SIG-M5 treated with dmso at 0.1 percent for 504 hours (cell line): ENCODE measurements around the gene SCARB2.

Experiments used
- DNase-seq: peaks from one replicate; lab custom pipeline; 2025; ENCODE audit not compliant: unreplicated experiment; lab: John Stamatoyannopoulos, UW

SCARB2 gene

DNA sequence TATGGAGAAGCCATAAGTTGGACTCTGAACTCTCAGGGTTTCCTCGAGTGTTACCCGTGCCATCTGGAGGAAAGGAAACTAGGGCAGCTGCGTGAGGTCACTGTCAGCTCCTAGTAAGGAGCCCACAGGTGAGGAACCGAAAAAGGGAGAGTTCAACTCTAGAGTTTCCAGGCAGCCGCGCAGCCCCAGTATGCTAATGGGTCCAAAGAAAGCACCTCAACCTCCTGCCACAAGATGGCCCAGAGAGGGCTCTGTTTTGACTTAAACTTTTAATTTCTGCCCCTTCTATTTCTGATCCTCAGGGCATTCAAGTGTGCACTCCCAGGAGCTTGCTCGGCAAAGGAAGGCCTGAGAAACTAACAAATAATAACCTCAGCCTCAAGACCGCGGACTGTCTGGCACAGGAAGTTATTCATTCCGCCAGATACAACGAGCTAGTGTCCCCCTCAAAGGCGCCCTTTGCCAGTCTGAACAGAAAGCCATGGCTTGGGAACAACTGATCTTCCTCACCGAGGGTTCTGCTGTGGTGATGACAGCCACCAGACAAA is 13.9 kb downstream of the SCARB2 start:
- no peak for DNase-seq

DNA sequence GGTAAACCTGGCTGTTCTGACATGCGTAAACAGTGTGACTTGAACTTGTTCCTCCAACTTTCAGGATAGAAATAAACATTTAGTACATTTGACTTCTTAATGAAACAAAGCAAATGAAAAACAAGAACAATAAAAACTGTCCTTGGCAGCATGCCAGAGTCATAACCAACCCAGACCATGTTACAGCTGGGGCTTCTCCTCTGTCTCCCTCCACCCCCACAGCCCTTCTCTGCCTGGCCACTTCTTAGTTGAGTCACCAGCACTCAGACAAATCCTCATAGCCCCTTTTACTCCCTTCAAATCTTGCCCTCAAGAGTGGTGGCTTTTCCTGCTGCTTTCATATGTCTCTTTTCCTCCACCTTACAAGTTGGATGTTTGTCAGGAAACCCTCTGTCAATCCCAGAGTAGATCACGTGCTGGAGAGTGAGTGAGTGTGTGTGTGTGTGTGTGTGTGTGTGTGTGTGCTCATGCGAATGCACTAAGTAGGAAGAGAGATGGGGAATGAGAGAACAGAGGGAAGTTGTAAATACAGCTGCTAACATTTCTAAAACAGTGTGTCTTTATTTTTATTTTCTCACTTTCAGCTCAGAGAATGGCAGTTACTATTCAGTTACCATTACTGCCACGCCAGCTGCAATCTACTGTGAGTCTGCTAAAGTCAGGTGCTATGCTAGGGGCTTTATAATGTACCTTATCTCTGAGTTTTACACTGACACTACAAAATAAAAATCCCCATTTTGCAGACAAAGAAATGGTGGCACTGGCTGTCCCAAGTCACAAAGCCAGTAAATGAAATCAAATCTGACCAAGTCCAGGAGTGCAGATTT is 15.0 kb downstream of the SCARB2 start:
- DNase-seq = no peak

- no peak for DNase-seq
Observed at GRCh38 chr4:76197971-76198410, 15.6 kb downstream of the SCARB2 start.

DNA sequence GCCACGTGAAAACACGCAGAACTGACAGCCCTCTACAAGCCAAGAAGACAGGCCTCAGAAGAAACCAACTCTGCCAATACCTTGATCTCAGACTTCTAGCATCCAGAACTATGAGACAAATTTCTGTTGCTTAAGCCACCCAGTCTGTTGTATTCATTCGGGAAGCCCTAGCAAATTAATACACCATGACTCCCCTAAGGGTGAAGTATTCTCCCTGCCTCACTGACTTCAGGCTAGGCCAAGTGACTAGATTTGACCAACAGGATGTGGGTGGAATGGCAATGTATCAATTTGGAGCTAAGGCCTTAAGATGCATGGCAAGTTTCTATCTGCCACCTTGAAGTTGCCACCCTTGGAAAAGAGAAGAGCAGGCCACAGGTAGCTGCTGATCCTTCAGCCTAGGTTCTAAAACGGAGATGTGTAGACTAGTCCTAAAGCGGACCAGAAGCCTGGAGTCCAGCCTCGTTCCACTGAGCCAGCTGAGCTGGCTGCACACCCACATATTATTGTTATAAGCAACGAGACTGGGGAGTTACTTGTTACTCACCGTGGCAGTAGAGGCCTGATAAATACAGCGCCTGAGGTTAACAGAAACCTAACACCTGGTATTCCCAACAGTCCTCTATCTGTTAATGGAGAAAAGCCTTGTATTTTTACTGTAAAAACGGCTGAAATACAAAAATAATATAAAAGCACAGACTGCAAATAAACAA is 16.4 kb downstream of the SCARB2 start:
- no peak for DNase-seq

DNA sequence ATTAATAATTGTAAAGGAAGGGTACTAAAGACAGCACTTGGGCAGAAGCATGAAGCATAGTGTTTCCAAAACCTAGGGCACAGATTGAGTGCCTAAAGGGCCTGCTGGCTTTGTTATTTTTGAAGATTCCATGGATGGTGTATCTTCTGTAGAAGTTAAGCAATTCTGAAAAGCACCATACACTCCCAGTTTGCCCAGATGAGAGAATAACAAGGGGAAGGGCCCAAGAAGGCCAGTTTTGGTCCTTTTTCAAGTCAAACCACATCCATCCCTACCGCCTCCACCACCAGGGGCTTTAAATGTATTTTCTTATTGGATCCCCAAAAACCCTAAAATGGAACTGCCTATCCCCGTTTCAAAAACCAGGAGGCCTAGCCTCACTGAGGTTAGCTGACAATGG is 17.2 kb downstream of the SCARB2 start:
- no peak for DNase-seq

DNA sequence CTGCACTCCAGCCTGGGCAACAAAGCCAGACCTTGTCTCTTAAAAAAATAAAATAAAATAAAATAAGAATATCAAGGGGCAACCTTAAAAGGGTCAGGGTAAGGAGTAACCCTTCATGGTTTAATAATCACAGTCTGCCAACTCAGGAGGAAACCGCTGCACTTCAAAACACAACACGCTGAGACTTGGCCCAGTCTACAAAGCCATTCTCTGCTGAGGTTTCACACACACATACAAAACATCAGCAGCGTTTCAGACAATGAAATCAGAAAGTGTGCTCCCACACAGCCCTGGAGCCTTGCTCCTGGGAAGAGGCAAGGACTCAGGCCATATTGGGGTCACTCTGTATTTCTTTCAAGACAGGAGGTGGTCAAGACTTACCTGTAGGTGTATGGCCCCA is 18.3 kb downstream of the SCARB2 start:
- no peak for DNase-seq

- DNase-seq = peak; percentile 62
Observed at GRCh38 chr4:76194325-76194724, 19.3 kb downstream of the SCARB2 start.

- no peak for DNase-seq
Observed at GRCh38 chr4:76192236-76192635, 21.4 kb downstream of the SCARB2 start.

- DNase-seq = no peak
Observed at GRCh38 chr4:76188557-76188956, 25.1 kb downstream of the SCARB2 start.

GRCh38 chr4:76188149-76188548 is 25.5 kb downstream of the SCARB2 start:
- DNase-seq = no peak

GRCh38 chr4:76187152-76187551 is 26.5 kb downstream of the SCARB2 start:
- DNase-seq = no peak

DNA sequence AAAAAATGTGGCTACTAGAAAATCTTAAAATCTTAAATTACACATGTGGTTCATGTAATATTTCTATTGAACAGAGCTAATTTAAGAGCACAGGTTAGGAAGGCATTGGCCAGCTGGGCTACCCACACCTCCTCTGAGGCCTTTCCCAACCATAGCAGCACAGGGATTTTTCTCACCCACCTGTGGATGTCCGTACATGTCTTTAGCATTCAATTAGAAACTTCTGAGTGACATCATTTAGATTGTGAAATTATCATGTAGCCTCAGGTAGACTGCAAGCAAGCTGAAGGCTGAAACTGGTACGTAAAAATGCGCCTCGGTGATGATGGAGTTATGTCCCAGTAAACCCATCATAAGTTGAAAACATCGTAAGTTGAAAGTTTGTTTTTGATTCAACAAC is 31.2 kb downstream of the SCARB2 start:
- no peak for DNase-seq

DNA sequence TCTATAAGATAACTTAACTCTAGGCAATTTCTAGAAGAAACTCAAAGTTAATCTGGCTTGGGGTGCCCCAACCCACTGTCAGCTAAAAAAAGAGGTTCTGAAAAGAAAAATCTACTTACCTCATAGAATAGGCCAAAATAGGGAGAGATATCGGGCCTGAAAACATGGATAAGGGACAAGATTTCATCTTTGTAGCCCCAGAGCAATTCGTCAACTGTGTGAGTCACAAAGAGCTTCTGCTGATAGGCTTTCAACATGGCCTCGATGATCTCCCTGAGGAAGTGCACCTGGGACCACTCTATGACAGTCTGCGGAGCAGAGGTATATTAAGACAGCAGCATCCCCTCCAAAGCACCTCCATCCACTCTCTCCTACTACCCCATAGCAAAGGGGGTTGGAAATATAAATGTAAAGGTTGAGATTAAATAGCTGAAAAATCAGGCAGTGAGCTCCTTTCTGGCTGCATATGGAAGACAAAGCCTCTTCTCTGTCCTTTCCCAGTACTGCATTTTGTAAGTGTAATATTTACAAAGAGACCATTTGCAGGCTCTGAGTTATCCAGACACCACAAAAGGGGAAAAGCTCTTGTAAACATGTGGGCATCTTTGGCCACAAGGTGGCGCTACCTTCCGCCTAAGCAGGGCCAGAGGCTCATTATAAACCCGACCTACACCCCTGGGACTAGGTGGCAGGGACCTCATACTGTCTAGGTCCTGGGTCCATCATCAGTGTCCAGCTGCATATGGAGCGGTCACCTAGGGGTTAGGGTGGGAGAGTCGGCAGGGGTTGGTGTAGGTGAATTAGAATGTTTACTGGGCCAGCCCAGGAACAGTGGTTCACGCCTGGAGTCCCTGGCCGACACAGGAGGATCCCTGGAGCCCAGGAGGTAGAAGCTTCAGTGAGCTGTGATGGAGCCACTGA is 34.0 kb downstream of the SCARB2 start:
- DNase-seq = peak; percentile 77

- no peak for DNase-seq
Observed at GRCh38 chr4:76178296-76178695, 35.3 kb downstream of the SCARB2 start.

- DNase-seq = no peak
Observed at GRCh38 chr4:76177709-76178108, 35.9 kb downstream of the SCARB2 start.

GRCh38 chr4:76175336-76175735 is 38.3 kb downstream of the SCARB2 start:
- DNase-seq = no peak

GRCh38 chr4:76174216-76174615 is 39.4 kb downstream of the SCARB2 start:
- no peak for DNase-seq

DNA sequence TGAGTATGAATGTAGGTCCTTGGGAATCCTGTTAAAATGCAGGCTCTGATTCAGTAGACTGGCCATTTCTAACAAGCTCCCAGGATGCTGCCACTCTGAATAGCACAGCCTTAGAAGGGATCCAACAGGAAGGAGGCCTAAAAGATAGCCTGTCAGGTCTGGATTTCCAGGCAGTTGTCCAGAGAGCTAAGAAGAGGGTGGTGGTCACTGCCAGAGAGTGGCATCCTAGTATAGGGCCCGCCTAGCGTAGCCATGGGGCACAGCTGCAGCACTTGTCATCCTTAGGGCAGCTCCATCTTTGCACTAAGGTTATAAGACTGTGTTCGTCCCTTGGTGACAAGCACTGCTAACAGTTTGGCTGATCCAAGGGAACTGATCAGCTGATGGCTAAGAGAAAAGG is 44.9 kb downstream of the SCARB2 start:
- no peak for DNase-seq

DNA sequence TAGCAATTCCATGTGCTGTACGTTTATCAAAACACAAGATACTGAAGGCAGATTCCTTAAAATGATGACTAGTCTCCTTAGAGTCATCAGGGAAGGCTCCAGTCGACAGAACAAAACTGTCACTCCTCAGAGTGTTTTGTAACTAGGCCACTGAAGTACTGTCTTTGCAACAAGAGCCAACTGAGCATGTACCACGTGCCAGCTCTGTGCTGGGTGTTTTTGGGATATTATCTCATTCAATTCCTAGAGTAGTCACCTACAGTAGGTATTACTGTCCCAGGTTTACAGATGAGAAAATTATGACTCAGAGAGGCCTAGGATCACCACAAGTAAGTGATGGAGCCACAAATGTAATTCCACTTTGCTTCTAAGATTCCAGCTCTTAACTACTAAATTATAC is 47.1 kb downstream of the SCARB2 start:
- DNase-seq = no peak

GRCh38 chr4:76160355-76160754 is 53.3 kb downstream of the SCARB2 start:
- peak; percentile 20 for DNase-seq

DNA sequence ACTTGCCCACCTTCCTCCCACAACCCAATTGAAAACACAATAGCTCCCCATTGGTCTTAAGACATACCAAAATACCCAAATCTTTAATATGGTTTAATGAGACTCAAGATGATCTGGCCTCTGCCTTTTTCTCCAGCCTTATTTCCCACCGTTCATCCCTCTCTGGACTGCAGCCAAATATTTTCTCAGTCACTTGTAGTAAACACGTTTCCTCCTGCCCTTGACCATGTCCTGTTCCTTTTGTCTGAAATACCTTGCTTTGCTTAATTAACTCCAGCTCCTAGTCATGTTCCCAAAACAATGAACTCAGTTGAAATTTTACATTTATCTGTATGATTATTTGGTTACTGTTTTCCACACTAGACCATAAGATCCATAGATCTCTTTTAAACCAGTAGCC is 57.0 kb downstream of the SCARB2 start:
- no peak for DNase-seq
